Stimulated activated CD4-positive, alpha-beta T cell treated with anti-CD3 and anti-CD28 coated beads, Interleukin-4, amount 100 ng/mL, for 24 hours (primary cell): ENCODE results near the gene CELSR1.
"Not testable (repeated sequence)": the region's sequence is repeated elsewhere in the genome, so short reads cannot be mapped to it uniquely, and the experiment has no call there.

Experiments
- DNase-seq: peaks from one replicate; pipeline ENCODE4 v3.0.0-alpha.2; 2020

The CELSR1 gene

GRCh38 chr22:46532416-46532815 lies 5.0 kb downstream of the CELSR1 start:
- no peak for DNase-seq

- no peak for DNase-seq
Measured at GRCh38 chr22:46531581-46532175, 5.7 kb downstream of the CELSR1 start.

GRCh38 chr22:46528121-46528610 lies 9.3 kb downstream of the CELSR1 start:
- no peak for DNase-seq

- DNase-seq: no peak
Measured at GRCh38 chr22:46526244-46526839, 11.1 kb downstream of the CELSR1 start.

- no peak for DNase-seq
Measured at GRCh38 chr22:46525389-46526243, 11.8 kb downstream of the CELSR1 start.

- DNase-seq: no peak
Measured at GRCh38 chr22:46524203-46524740, 13.1 kb downstream of the CELSR1 start.

GRCh38 chr22:46522797-46523196 lies 14.6 kb downstream of the CELSR1 start:
- no peak for DNase-seq

- DNase-seq: no peak
Measured at GRCh38 chr22:46521994-46522393, 15.4 kb downstream of the CELSR1 start.

- no peak for DNase-seq
Measured at GRCh38 chr22:46520880-46521279, 16.5 kb downstream of the CELSR1 start.

GRCh38 chr22:46519377-46519776 lies 18.0 kb downstream of the CELSR1 start:
- DNase-seq: no peak

GRCh38 chr22:46518542-46519325 lies 18.7 kb downstream of the CELSR1 start:
- DNase-seq: no peak

- DNase-seq: no peak
Measured at GRCh38 chr22:46518038-46518437, 19.4 kb downstream of the CELSR1 start.

GRCh38 chr22:46517255-46517761 lies 20.1 kb downstream of the CELSR1 start:
- no peak for DNase-seq

- DNase-seq: no peak
Measured at GRCh38 chr22:46516638-46517037, 20.8 kb downstream of the CELSR1 start.

GRCh38 chr22:46516112-46516487 lies 21.3 kb downstream of the CELSR1 start:
- not testable (repeated sequence) for DNase-seq

GRCh38 chr22:46515208-46516111 lies 22.0 kb downstream of the CELSR1 start:
- no peak for DNase-seq

GRCh38 chr22:46514592-46515207 lies 22.7 kb downstream of the CELSR1 start:
- DNase-seq: no peak

- no peak for DNase-seq
Measured at GRCh38 chr22:46513908-46514550, 23.4 kb downstream of the CELSR1 start.

GRCh38 chr22:46512683-46513082 lies 24.7 kb downstream of the CELSR1 start:
- DNase-seq: no peak

- DNase-seq: no peak
Measured at GRCh38 chr22:46512039-46512370, 25.4 kb downstream of the CELSR1 start.
